ENCODE data around the gene ST8SIA5. TPM values are rescaled to one million over a fixed set of nuclear protein-coding genes. Genes with fewer than 3 reads are reported as not detected.

The ST8SIA5 gene
- total and polyA plus RNA-seq, 2 of the 4 experiments (the other 2 are of a cell fraction) = 0.03 TPM; not detected in 1

DNA sequence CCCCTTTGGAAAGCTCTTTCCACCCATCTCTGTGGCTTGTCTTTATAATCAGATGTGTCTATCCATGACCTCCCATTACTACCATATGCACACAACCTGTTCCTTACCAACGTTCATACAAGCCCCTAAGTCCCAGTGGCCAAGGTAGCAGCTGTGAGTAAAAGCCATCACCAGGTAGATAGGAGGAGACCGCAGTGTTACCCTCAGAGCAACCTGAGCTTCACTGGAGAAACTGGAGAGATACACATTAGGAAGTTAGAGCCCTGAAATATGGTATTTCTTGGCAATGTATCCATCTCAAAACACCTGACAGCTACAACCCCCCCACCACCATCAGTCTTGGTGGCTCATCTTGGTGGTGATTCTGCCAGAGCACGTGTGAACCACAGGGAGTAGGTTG lies 125.9 kb downstream of the ST8SIA5 start:
- ChIA-PET POLR2A (ENCODE audit: unreplicated experiment) (no interaction called here), CTCF (no interaction called here)
- Histone ChIP-seq H3K4ac (ENCODE audit: low read depth, low read length) (no peak overlapping the region), H4K8ac (ENCODE audit: low read depth in 2 of 2, low read length in 2 of 2) (no peak overlapping the region), H2AFZ (replicated peaks; ENCODE audit: low read length, poor library complexity) (no peak overlapping the region), H3K18ac (ENCODE audit: low read depth, low read length) (no peak overlapping the region), H3K56ac (ENCODE audit: extremely low read depth, insufficient read depth, low read length) (no peak overlapping the region), H2AK9ac (replicated peaks; ENCODE audit: low read depth, low read length, poor library complexity) (no peak overlapping the region), H3K4me2 (ENCODE audit: low read depth, low read length) (no peak overlapping the region), H3K9me3 (ENCODE audit: control insufficient read depth, insufficient read depth, low read length) (no peaks in the 10 kb centered on the region), H4K20me1 (ENCODE audit: insufficient read depth, low read length) (no peaks in the 10 kb centered on the region), H2BK15ac (ENCODE audit: low read depth, low read length) (no peak overlapping the region), H3K4me3 (ENCODE audit: insufficient read depth, low read depth, low read length) (no peak overlapping the region), H2BK120ac (ENCODE audit: low read depth, low read length) (no peak overlapping the region), H3K14ac (replicated peaks; ENCODE audit: low read depth, low read length) (no peak overlapping the region), H3K27me3 (ENCODE audit: control insufficient read depth, insufficient read depth, low read length) (no peaks in the 10 kb centered on the region), H2BK20ac (ENCODE audit: low read depth, low read length) (no peak overlapping the region), H3K9ac (ENCODE audit: low read depth, low read length) (no peak overlapping the region), H2AK5ac (ENCODE audit: low read depth, low read length) (no peak overlapping the region), H3K27ac (ENCODE audit: insufficient read depth, low read length) (no peak overlapping the region), H4K91ac (ENCODE audit: insufficient read depth, low read depth, low read length) (no peak overlapping the region), H3K23ac (ENCODE audit: low read depth, low read length) (no peak overlapping the region), H3K36me3 (ENCODE audit: control insufficient read depth, insufficient read depth, low read length) (no peaks in the 10 kb centered on the region), H2BK5ac (ENCODE audit: low read depth, low read length, poor library complexity, severe bottlenecking) (no peak overlapping the region), H3K9me1 (ENCODE audit: insufficient read depth, low read length) (no peaks in the 10 kb centered on the region), H3K79me1 (ENCODE audit: low read depth in 1 of 2, low read length in 2 of 2) (no peaks in the 10 kb centered on the region), H3K4me1 (ENCODE audit: control insufficient read depth, insufficient read depth, low read length) (no peaks in the 10 kb centered on the region), H4K5ac (ENCODE audit: low read depth, low read length) (no peak overlapping the region)
- no TSS peak for BruUV-seq (replicated peaks)
- dilution Hi-C loops (cut with HindIII; ENCODE audit: low sequenced_read_pairs, unreplicated experiment) (no loop called here), intact Hi-C loops (cut with micrococcal nuclease) (no loop called here), in situ Hi-C loops (cut with MboI; ENCODE audit: low sequenced_read_pairs) (no loop called here)
- TF ChIP-seq CHD1 (IDR thresholded peaks at IDR 0.05; ENCODE audit: low read depth, low read length) (no peak), POLR2A (IDR thresholded peaks at IDR 0.05; ENCODE audit: low read depth, low read length) (no peak), MAFK (IDR thresholded peaks at IDR 0.05; ENCODE audit: low read depth, low read length) (no peak), CEBPB (IDR thresholded peaks at IDR 0.05; ENCODE audit: low read depth, low read length) (no peak), MAZ (IDR thresholded peaks at IDR 0.05; ENCODE audit: borderline replicate concordance, low read depth, low read length) (no peak), RFX5 (IDR thresholded peaks at IDR 0.05; ENCODE audit: low read depth, low read length) (no peak), BHLHE40 (IDR thresholded peaks at IDR 0.05; ENCODE audit: low read depth, low read length) (no peak), ELK1 (IDR thresholded peaks at IDR 0.05; ENCODE audit: borderline replicate concordance, low read depth, low read length) (no peak), MXI1 (IDR thresholded peaks at IDR 0.05; ENCODE audit: borderline replicate concordance, low read depth, low read length) (no peak), RAD21 (IDR thresholded peaks at IDR 0.05; ENCODE audit: low read length) (no peak), SMC3 (IDR thresholded peaks at IDR 0.05; ENCODE audit: low read depth, low read length) (no peak), NFE2L2 (IDR thresholded peaks at IDR 0.05; ENCODE audit: low read depth, low read length) (no peak), FOS (IDR thresholded peaks at IDR 0.05; ENCODE audit: low read depth, low read length) (no peak)
- TF ChIP-seq, protein P1, sequence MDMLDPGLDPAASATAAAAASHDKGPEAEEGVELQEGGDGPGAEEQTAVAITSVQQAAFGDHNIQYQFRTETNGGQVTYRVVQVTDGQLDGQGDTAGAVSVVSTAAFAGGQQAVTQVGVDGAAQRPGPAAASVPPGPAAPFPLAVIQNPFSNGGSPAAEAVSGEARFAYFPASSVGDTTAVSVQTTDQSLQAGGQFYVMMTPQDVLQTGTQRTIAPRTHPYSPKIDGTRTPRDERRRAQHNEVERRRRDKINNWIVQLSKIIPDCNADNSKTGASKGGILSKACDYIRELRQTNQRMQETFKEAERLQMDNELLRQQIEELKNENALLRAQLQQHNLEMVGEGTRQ (IDR thresholded peaks at IDR 0.05; ENCODE audit: low read depth, low read length) = no peak
- DNase-seq (no peak), ATAC-seq (ENCODE audit: low read depth) (no peak)
- WGBS, 2 experiments (ENCODE audit: extremely low coverage in 2 of 2, insufficient read length in 1 of 2) = no CpG with 5 or more reads among the region's 3 CpGs
